Type B pancreatic cell (in vitro differentiated cells): ENCODE results near the gene SECISBP2L. TPM values are rescaled to one million over a fixed set of nuclear protein-coding genes. Genes with fewer than 3 reads are reported as not detected.

ENCODE experiments used
- DNase-seq: peaks from one replicate; pipeline ENCODE4 v3.0.0; 2021; ENCODE audit warnings: mixed read lengths; ENCODE audit not compliant: unreplicated experiment; ENCODE audit errors: extremely low spot score
- H3K27ac Mint-ChIP-seq: 2 replicates; pipeline ENCODE4 v1.8.0; 2021; ENCODE audit warnings: mild to moderate bottlenecking, mixed read lengths
- H3K27me3 Mint-ChIP-seq: 2 replicates; pipeline ENCODE4 v1.8.0; 2021; ENCODE audit warnings: mixed read lengths
- H3K36me3 Mint-ChIP-seq: 2 replicates; pipeline ENCODE4 v1.8.0; 2021; ENCODE audit warnings: mixed read lengths
- H3K4me1 Mint-ChIP-seq: one replicate; pipeline ENCODE4 v1.8.0; 2021; ENCODE audit warnings: mixed read lengths; ENCODE audit not compliant: unreplicated experiment
- H3K4me3 Mint-ChIP-seq: 2 replicates; pipeline ENCODE4 v1.8.0; 2021; ENCODE audit warnings: mild to moderate bottlenecking, mixed read lengths
- H3K9me3 Mint-ChIP-seq: 2 replicates; pipeline ENCODE4 v1.8.0; 2021; ENCODE audit warnings: mixed read lengths
- total RNA-seq: library from RNA; stranded (reverse); gene quantifications from 2 replicates; pipeline ENCODE4 v1.2.1, GENCODE V29; 2021; ENCODE audit warnings: low replicate concordance
- TF ChIP-seq, protein P1 (sequence below): fragments of 200-600 bp; sonication (generic); conservative IDR thresholded peaks from 2 replicates; pipeline ENCODE4 v1.5.0; 2021; ENCODE audit warnings: antibody characterized with exemption, mild to moderate bottlenecking

The SECISBP2L gene
- total RNA-seq, 1 donor from 2014 or later, result 51.9 TPM

DNA sequence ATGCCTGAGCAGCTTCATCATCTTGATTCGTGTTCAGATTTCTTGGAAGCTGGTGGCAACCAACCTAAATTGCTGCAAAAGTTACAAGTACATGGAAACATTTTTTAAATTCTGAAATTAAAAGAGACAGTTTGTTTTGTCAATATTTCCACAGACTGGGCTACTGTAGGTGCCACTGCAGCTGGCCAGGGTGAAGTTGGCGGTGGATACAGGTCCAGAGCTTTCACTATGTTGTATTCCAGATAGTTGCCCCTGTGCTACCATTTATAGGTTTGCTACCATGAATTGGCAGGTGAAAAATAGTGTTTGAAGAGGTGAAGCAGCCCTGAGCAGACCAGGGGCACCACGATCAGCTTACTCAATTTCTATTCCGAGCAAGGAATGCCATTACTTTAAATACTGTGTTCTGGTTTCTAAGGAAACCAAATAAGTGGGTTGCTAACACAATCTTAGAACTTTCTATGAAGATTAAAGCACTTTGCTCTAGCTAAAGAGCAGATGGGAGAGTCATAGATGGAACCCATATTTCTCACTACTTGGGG is 61.4 kb downstream of the SECISBP2L start:
- DNase-seq, result no peak
- H3K27me3 Mint-ChIP-seq, result no peaks in the 10 kb centered on the region
- H3K9me3 Mint-ChIP-seq, result peaks cover 5% of the 10 kb centered on the region
- H3K36me3 Mint-ChIP-seq, result peaks cover 5% of the 10 kb centered on the region
- peak overlapping the region; percentile 18 for H3K4me3 Mint-ChIP-seq
- H3K4me1 Mint-ChIP-seq, result peaks cover 27% of the 10 kb centered on the region
- TF ChIP-seq, protein P1, sequence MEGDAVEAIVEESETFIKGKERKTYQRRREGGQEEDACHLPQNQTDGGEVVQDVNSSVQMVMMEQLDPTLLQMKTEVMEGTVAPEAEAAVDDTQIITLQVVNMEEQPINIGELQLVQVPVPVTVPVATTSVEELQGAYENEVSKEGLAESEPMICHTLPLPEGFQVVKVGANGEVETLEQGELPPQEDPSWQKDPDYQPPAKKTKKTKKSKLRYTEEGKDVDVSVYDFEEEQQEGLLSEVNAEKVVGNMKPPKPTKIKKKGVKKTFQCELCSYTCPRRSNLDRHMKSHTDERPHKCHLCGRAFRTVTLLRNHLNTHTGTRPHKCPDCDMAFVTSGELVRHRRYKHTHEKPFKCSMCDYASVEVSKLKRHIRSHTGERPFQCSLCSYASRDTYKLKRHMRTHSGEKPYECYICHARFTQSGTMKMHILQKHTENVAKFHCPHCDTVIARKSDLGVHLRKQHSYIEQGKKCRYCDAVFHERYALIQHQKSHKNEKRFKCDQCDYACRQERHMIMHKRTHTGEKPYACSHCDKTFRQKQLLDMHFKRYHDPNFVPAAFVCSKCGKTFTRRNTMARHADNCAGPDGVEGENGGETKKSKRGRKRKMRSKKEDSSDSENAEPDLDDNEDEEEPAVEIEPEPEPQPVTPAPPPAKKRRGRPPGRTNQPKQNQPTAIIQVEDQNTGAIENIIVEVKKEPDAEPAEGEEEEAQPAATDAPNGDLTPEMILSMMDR, result no peak
- peak overlapping the region; percentile 66 for H3K27ac Mint-ChIP-seq

DNA sequence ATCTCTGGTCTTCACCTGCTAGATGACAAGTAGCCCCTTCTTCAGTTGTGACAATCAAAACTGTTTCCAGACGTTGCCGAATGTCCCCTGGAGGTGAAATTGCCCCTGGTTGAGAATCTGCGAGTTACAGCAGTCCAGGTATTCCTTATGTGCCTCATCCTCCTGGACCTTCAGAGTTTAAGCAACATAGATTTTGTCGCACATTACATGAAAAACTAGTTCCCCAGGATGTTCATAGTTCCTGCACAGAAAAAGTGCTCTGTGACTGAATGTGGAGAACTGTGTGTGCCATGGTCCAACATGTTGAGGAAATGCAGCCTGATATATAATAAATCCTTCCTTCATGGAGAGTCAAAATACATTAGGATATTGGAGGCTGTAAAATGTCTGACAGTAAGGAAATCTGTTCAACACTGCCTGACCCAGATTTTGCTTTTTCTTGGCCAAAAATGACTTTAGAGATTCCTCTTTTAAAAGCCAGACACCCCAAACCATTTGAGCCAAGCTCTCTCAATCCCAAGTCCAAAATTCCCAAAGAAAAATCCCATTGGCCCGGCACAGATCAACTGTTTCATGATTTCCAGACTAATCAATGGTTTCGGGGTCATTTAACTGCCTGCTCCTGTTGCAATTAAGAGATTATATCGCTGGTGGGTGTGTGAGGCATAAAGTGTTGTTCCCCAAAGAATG is 62.1 kb downstream of the SECISBP2L start:
- Mint-ChIP-seq H3K27ac (peak overlapping the region; percentile 50), H3K4me3 (peak overlapping the region; percentile 20), H3K27me3 (no peaks in the 10 kb centered on the region), H3K36me3 (peaks cover 5% of the 10 kb centered on the region), H3K4me1 (peaks cover 27% of the 10 kb centered on the region), H3K9me3 (peaks cover 5% of the 10 kb centered on the region)
- TF ChIP-seq, protein P1, result no peak
- DNase-seq, result no peak

DNA sequence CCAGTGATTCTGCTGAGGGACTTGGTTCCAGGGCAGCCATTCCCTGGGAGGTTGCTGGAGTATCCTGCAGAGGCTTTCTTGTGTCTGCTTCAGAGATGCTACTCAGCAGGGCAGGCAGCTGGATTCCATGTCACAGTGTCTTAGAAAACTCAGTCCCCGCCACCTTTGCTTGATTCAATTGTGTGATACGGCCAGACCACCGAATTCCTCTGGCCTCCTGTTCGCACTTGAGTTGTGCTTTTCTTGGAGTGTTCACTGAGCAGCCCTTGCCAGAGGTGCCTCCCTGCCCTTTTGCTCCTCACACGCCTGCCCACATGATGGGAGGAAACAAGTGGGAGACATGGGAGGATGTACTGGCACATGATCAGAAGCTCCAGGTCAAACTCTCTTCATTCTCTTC is 62.9 kb downstream of the SECISBP2L start:
- H3K4me1 Mint-ChIP-seq, result peaks cover 34% of the 10 kb centered on the region
- no peak overlapping the region for H3K4me3 Mint-ChIP-seq
- TF ChIP-seq, protein P1, result no peak
- peaks cover 5% of the 10 kb centered on the region for H3K36me3 Mint-ChIP-seq
- no peak overlapping the region for H3K27ac Mint-ChIP-seq
- H3K27me3 Mint-ChIP-seq, result no peaks in the 10 kb centered on the region
- DNase-seq, result no peak
- H3K9me3 Mint-ChIP-seq, result peaks cover 10% of the 10 kb centered on the region

DNA sequence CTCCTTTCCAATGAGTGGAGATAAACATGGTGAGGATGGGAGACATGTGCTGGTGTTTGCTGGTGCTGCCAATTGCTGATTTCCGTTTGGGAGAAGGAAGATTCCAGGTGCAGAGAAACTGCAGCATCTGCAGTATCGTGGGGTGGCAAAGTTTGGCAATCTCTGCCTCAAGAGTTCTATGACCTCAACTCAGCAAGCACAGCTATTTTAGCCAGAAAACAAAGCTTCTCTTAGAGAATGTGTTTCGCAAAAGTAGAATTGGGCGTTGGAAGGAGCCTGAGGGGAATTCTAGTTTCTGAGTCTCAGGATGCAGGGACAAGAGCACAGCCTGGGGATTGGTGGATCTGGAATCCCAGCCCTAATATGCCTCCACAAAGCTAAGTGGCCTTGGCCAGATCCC is 64.3 kb downstream of the SECISBP2L start:
- Mint-ChIP-seq H3K36me3 (peaks cover 2% of the 10 kb centered on the region), H3K27me3 (no peaks in the 10 kb centered on the region), H3K27ac (peak overlapping the region; percentile 26), H3K4me3 (peak overlapping the region; percentile 10), H3K9me3 (peaks cover 7% of the 10 kb centered on the region), H3K4me1 (peaks cover 38% of the 10 kb centered on the region)
- TF ChIP-seq, protein P1, result no peak
- DNase-seq, result no peak

DNA sequence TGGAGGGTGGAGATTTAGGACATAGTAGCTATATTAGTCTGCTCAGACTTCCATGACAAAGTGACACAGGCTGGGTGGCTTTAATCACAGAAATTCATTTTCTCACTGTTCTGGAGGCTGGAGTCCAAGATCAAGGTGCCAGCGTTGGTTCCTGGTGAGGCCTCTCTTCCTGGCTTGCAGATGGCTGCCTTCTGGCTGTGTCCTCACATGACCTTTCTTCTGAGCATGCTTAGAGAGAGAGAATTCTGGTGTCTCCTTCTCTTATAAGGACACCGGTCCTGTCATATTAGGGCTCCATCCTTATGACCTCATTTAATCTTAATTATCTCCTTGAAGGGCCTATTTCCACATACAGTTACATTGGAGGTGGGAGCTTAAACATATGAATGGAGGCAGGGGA is 67.6 kb downstream of the SECISBP2L start:
- TF ChIP-seq, protein P1, result no peak
- Mint-ChIP-seq H3K36me3 (no peaks in the 10 kb centered on the region), H3K27ac (peak overlapping the region; percentile 92), H3K4me3 (peak overlapping the region; percentile 70), H3K27me3 (no peaks in the 10 kb centered on the region), H3K9me3 (peaks cover 5% of the 10 kb centered on the region), H3K4me1 (peaks cover 42% of the 10 kb centered on the region)
- no peak for DNase-seq
